ENCODE data around the gene ST3GAL3.

Gene ST3GAL3

GRCh38 chr1:43879996-43880395 lies 172.7 kb downstream of the ST3GAL3 start:
- Histone ChIP-seq H4K8ac (ENCODE audit: low read depth, low read length) (no peak overlapping the region), H2BK12ac (ENCODE audit: low read length) (no peak overlapping the region), H3K4me1 (ENCODE audit: control insufficient read depth in 2 of 2, insufficient read depth in 1 of 2, low read depth in 1 of 2, low read length in 2 of 2) (peaks cover 0 to 6% of the 10 kb centered on the region in 2 donors), H3K4me3 (ENCODE audit: low read length in 2 of 2) (no peak overlapping the region), H2BK15ac (ENCODE audit: low read length) (no peak overlapping the region), H3K9me3 (replicated peaks in 1 of 2; ENCODE audit: control insufficient read depth in 2 of 2, insufficient read depth in 1 of 2, low read depth in 1 of 2, low read length in 2 of 2) (no peaks in the 10 kb centered on the region), H4K91ac (ENCODE audit: low read depth, low read length, poor library complexity) (no peak overlapping the region), H3K27ac (replicated peaks; ENCODE audit: low read length) (no peak overlapping the region), H3K9ac (ENCODE audit: low read depth, low read length, poor library complexity) (no peak overlapping the region), H3K4me2 (ENCODE audit: insufficient read depth, low read length, poor library complexity, severe bottlenecking) (no peak overlapping the region), H2AFZ (ENCODE audit: low read length) (no peak overlapping the region), H2BK120ac (ENCODE audit: low read depth, low read length) (no peak overlapping the region), H3K14ac (ENCODE audit: low read length) (no peak overlapping the region), H3K4ac (ENCODE audit: low read length) (no peak overlapping the region), H3K23ac (ENCODE audit: low read depth, low read length, poor library complexity) (no peak overlapping the region), H3K79me1 (ENCODE audit: low read depth, low read length) (peaks cover 4% of the 10 kb centered on the region), H3K36me3 (replicated peaks in 1 of 2; ENCODE audit: control insufficient read depth in 2 of 2, insufficient read depth in 2 of 2, low read length in 2 of 2) (peaks cover 2 to 12% of the 10 kb centered on the region in 2 donors), H3K18ac (ENCODE audit: low read length) (no peak overlapping the region), H2BK5ac (ENCODE audit: low read length) (no peak overlapping the region), H2AK5ac (ENCODE audit: low read depth, low read length) (no peak overlapping the region), H3K27me3 (ENCODE audit: control insufficient read depth in 3 of 3, insufficient read depth in 3 of 3, low read depth in 1 of 3, low read length in 3 of 3) (no peaks in the 10 kb centered on the region)
- DNase-seq (ENCODE audit: low spot score): no peak
- no CpG with 5 or more reads among the region's 2 CpGs for WGBS, 2 donors (ENCODE audit: extremely low coverage in 2 of 2, insufficient read length in 2 of 2, insufficient replicate concordance in 1 of 2)

- H2BK120ac ChIP-seq (ENCODE audit: low read depth, low read length): no peak overlapping the region
- H3K23ac ChIP-seq (ENCODE audit: low read depth, low read length, poor library complexity): no peak overlapping the region
- H2BK15ac ChIP-seq (ENCODE audit: low read length): no peak overlapping the region
- H2BK12ac ChIP-seq (ENCODE audit: low read length): no peak overlapping the region
- H3K18ac ChIP-seq (ENCODE audit: low read length): no peak overlapping the region
- H3K79me1 ChIP-seq (ENCODE audit: low read depth, low read length): peaks cover 4% of the 10 kb centered on the region
- peaks cover 0 to 11% of the 10 kb centered on the region in 2 donors for H3K4me1 ChIP-seq (ENCODE audit: control insufficient read depth in 2 of 2, insufficient read depth in 1 of 2, low read depth in 1 of 2, low read length in 2 of 2)
- H2AK5ac ChIP-seq (ENCODE audit: low read depth, low read length): no peak overlapping the region
- H3K27ac ChIP-seq (replicated peaks; ENCODE audit: low read length): no peak overlapping the region
- H3K27me3 ChIP-seq (ENCODE audit: control insufficient read depth in 3 of 3, insufficient read depth in 3 of 3, low read depth in 1 of 3, low read length in 3 of 3): no peaks in the 10 kb centered on the region
- H3K36me3 ChIP-seq (replicated peaks in 1 of 2; ENCODE audit: control insufficient read depth in 2 of 2, insufficient read depth in 2 of 2, low read length in 2 of 2): peaks cover 2 to 12% of the 10 kb centered on the region in 2 donors
- H3K4me2 ChIP-seq (ENCODE audit: insufficient read depth, low read length, poor library complexity, severe bottlenecking): no peak overlapping the region
- no peaks in the 10 kb centered on the region for H3K9me3 ChIP-seq (replicated peaks in 1 of 2; ENCODE audit: control insufficient read depth in 2 of 2, insufficient read depth in 1 of 2, low read depth in 1 of 2, low read length in 2 of 2)
- H3K9ac ChIP-seq (ENCODE audit: low read depth, low read length, poor library complexity): no peak overlapping the region
- no CpG with 5 or more reads among the region's 5 CpGs for WGBS, 2 donors (ENCODE audit: extremely low coverage in 2 of 2, insufficient read length in 2 of 2, insufficient replicate concordance in 1 of 2)
- H4K8ac ChIP-seq (ENCODE audit: low read depth, low read length): no peak overlapping the region
- no peak overlapping the region for H2BK5ac ChIP-seq (ENCODE audit: low read length)
- no peak overlapping the region for H4K91ac ChIP-seq (ENCODE audit: low read depth, low read length, poor library complexity)
- H2AFZ ChIP-seq (ENCODE audit: low read length): no peak overlapping the region
- no peak overlapping the region for H3K14ac ChIP-seq (ENCODE audit: low read length)
- H3K4ac ChIP-seq (ENCODE audit: low read length): no peak overlapping the region
- H3K4me3 ChIP-seq (ENCODE audit: low read length in 2 of 2): no peak overlapping the region
- DNase-seq (ENCODE audit: low spot score): no peak
Observed at GRCh38 chr1:43880604-43881003, 173.3 kb downstream of the ST3GAL3 start.

- H3K14ac ChIP-seq (ENCODE audit: low read length): no peak overlapping the region
- peaks cover 2 to 12% of the 10 kb centered on the region in 2 donors for H3K36me3 ChIP-seq (replicated peaks in 1 of 2; ENCODE audit: control insufficient read depth in 2 of 2, insufficient read depth in 2 of 2, low read length in 2 of 2)
- H3K27ac ChIP-seq (replicated peaks; ENCODE audit: low read length): no peak overlapping the region
- no peak overlapping the region for H2BK5ac ChIP-seq (ENCODE audit: low read length)
- H2BK15ac ChIP-seq (ENCODE audit: low read length): no peak overlapping the region
- no peak for DNase-seq (ENCODE audit: low spot score)
- no peak overlapping the region for H2BK120ac ChIP-seq (ENCODE audit: low read depth, low read length)
- no peak overlapping the region for H3K4ac ChIP-seq (ENCODE audit: low read length)
- H3K9me3 ChIP-seq (replicated peaks in 1 of 2; ENCODE audit: control insufficient read depth in 2 of 2, insufficient read depth in 1 of 2, low read depth in 1 of 2, low read length in 2 of 2): no peaks in the 10 kb centered on the region
- peaks cover 0 to 12% of the 10 kb centered on the region in 2 donors for H3K4me1 ChIP-seq (ENCODE audit: control insufficient read depth in 2 of 2, insufficient read depth in 1 of 2, low read depth in 1 of 2, low read length in 2 of 2)
- H3K4me3 ChIP-seq (ENCODE audit: low read length in 2 of 2): no peak overlapping the region
- no peak overlapping the region for H4K91ac ChIP-seq (ENCODE audit: low read depth, low read length, poor library complexity)
- no peak overlapping the region for H2AFZ ChIP-seq (ENCODE audit: low read length)
- no peak overlapping the region for H3K4me2 ChIP-seq (ENCODE audit: insufficient read depth, low read length, poor library complexity, severe bottlenecking)
- H2BK12ac ChIP-seq (ENCODE audit: low read length): no peak overlapping the region
- no peak overlapping the region for H4K8ac ChIP-seq (ENCODE audit: low read depth, low read length)
- H2AK5ac ChIP-seq (ENCODE audit: low read depth, low read length): no peak overlapping the region
- H3K9ac ChIP-seq (ENCODE audit: low read depth, low read length, poor library complexity): no peak overlapping the region
- no peaks in the 10 kb centered on the region for H3K27me3 ChIP-seq (ENCODE audit: control insufficient read depth in 3 of 3, insufficient read depth in 3 of 3, low read depth in 1 of 3, low read length in 3 of 3)
- no peak overlapping the region for H3K23ac ChIP-seq (ENCODE audit: low read depth, low read length, poor library complexity)
- WGBS, 2 donors (ENCODE audit: extremely low coverage in 2 of 2, insufficient read length in 2 of 2, insufficient replicate concordance in 1 of 2): no CpG with 5 or more reads among the region's 4 CpGs
- peak overlapping the region; percentile 5 for H3K18ac ChIP-seq (ENCODE audit: low read length)
- peaks cover 4% of the 10 kb centered on the region for H3K79me1 ChIP-seq (ENCODE audit: low read depth, low read length)
Observed at GRCh38 chr1:43881415-43881814, 174.1 kb downstream of the ST3GAL3 start.

- H2AK5ac ChIP-seq (ENCODE audit: low read depth, low read length): no peak overlapping the region
- no peak overlapping the region for H3K9ac ChIP-seq (ENCODE audit: low read depth, low read length, poor library complexity)
- no peak overlapping the region for H3K4me3 ChIP-seq (ENCODE audit: low read length in 2 of 2)
- no peaks in the 10 kb centered on the region for H3K27me3 ChIP-seq (ENCODE audit: control insufficient read depth in 3 of 3, insufficient read depth in 3 of 3, low read depth in 1 of 3, low read length in 3 of 3)
- H2BK15ac ChIP-seq (ENCODE audit: low read length): no peak overlapping the region
- no peak overlapping the region for H2BK120ac ChIP-seq (ENCODE audit: low read depth, low read length)
- H3K27ac ChIP-seq (replicated peaks; ENCODE audit: low read length): no peak overlapping the region
- H3K14ac ChIP-seq (ENCODE audit: low read length): no peak overlapping the region
- WGBS, 2 donors (ENCODE audit: extremely low coverage in 2 of 2, insufficient read length in 2 of 2, insufficient replicate concordance in 1 of 2): no CpG with 5 or more reads among the region's 4 CpGs
- H3K9me3 ChIP-seq (replicated peaks in 1 of 2; ENCODE audit: control insufficient read depth in 2 of 2, insufficient read depth in 1 of 2, low read depth in 1 of 2, low read length in 2 of 2): no peaks in the 10 kb centered on the region
- H3K36me3 ChIP-seq (replicated peaks in 1 of 2; ENCODE audit: control insufficient read depth in 2 of 2, insufficient read depth in 2 of 2, low read length in 2 of 2): peaks cover 2 to 12% of the 10 kb centered on the region in 2 donors
- H3K4ac ChIP-seq (ENCODE audit: low read length): no peak overlapping the region
- H3K18ac ChIP-seq (ENCODE audit: low read length): no peak overlapping the region
- H2BK12ac ChIP-seq (ENCODE audit: low read length): no peak overlapping the region
- H3K4me2 ChIP-seq (ENCODE audit: insufficient read depth, low read length, poor library complexity, severe bottlenecking): no peak overlapping the region
- DNase-seq (ENCODE audit: low spot score): no peak
- no peak overlapping the region for H3K23ac ChIP-seq (ENCODE audit: low read depth, low read length, poor library complexity)
- H2AFZ ChIP-seq (ENCODE audit: low read length): no peak overlapping the region
- no peak overlapping the region for H2BK5ac ChIP-seq (ENCODE audit: low read length)
- peaks cover 0 to 15% of the 10 kb centered on the region in 2 donors for H3K4me1 ChIP-seq (ENCODE audit: control insufficient read depth in 2 of 2, insufficient read depth in 1 of 2, low read depth in 1 of 2, low read length in 2 of 2)
- peaks cover 2% of the 10 kb centered on the region for H3K79me1 ChIP-seq (ENCODE audit: low read depth, low read length)
- no peak overlapping the region for H4K91ac ChIP-seq (ENCODE audit: low read depth, low read length, poor library complexity)
- H4K8ac ChIP-seq (ENCODE audit: low read depth, low read length): no peak overlapping the region
Observed at GRCh38 chr1:43882763-43883162, 175.4 kb downstream of the ST3GAL3 start.
